Mucosa of descending colon (tissue), 3 donors: Measurements from ENCODE around the gene VTI1B. TPM values are rescaled to one million over a fixed set of nuclear protein-coding genes. Genes with fewer than 3 reads are reported as not detected.
"Not testable (repeated sequence)": the region's sequence is repeated elsewhere in the genome, so short reads cannot be mapped to it uniquely, and the experiment has no call there.

Experiments used
- ATAC-seq: fragments of 200-7000 bp; cut with Tn5 transposase; one replicate; pipeline ENCODE4 v1.9.1; 2020; ENCODE audit warnings: mild to moderate bottlenecking, moderate library complexity
- DNase-seq, 3 donors: peaks; one replicate each; pipeline ENCODE4 v3.0.0-alpha.2; 2020
- H3K36me3 ChIP-seq: fragments of 200-600 bp; one replicate; pipeline ENCODE4 v1.8.0; 2021; ENCODE audit warnings: low read depth, mild to moderate bottlenecking
- H3K4me1 ChIP-seq: fragments of 200-600 bp; one replicate; pipeline ENCODE4 v1.8.0; 2021; ENCODE audit warnings: low read depth, mild to moderate bottlenecking
- H3K4me3 ChIP-seq: fragments of 200-600 bp; one replicate; pipeline ENCODE4 v1.8.0; 2021; ENCODE audit warnings: mild to moderate bottlenecking
- H3K9me3 ChIP-seq: fragments of 200-600 bp; one replicate; pipeline ENCODE4 v1.8.0; 2021; ENCODE audit warnings: mild to moderate bottlenecking
- intact Hi-C, 2 donors: fragments of 100-400 bp; cut with DNase I in 1 of 2; cut with micrococcal nuclease in 1 of 2; formaldehyde crosslinking; loops; one replicate each; pipeline versions ENCODE4 v1.11.0 to v1.11.1; 2022; cut with DNase I, micrococcal nuclease
- total RNA-seq, 3 donors: library from RNA; stranded (reverse); fragmentation: NEBNext Ultra II Directional in 2 of 3; extraction: Animal tissue kit (Norgen Biotek cat#: 25700) in 2 of 3; gene quantifications; one replicate each; pipeline versions ENCODE4 v1.2.1 to v1.2.4, GENCODE V29; 2021 to 2023
- TF ChIP-seq, protein P1 (sequence below): fragments of 200-600 bp; IDR thresholded peaks from one replicate; pipeline ENCODE4 v1.8.0; 2022; ENCODE audit warnings: antibody characterized with exemption, mild to moderate bottlenecking
- donor health status: DM: no; HTN: no; CAD: no; lungs with moderate emphysema.
- donor health status: DM: no; HTN: no; CAD: no.
- donor health status: DM: no; HTN: yes; CAD: no.

The VTI1B gene
- total RNA-seq, 3 donors from 2014 or later: 110 to 162 (median 148) TPM

DNA sequence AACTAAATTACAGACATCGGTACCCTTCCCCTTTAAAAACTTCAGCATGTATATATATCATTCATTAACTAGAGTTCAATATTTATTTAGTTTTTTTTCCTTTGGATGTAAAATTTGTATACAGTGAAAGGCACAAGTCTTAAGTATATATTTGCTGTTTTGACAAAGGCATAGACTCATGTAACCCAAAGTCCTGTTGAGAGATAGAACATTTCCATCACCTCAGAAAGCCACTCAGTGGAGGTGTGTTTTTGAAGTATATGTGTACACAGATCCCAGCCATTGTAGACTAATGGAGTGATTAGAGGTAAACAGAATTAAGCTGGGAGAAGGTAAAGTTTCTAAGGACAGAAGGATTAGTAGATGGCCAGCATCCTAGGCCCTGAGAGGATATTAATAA is 42.6 kb upstream of the VTI1B start:
- no peak for DNase-seq
- TF ChIP-seq, protein P1, sequence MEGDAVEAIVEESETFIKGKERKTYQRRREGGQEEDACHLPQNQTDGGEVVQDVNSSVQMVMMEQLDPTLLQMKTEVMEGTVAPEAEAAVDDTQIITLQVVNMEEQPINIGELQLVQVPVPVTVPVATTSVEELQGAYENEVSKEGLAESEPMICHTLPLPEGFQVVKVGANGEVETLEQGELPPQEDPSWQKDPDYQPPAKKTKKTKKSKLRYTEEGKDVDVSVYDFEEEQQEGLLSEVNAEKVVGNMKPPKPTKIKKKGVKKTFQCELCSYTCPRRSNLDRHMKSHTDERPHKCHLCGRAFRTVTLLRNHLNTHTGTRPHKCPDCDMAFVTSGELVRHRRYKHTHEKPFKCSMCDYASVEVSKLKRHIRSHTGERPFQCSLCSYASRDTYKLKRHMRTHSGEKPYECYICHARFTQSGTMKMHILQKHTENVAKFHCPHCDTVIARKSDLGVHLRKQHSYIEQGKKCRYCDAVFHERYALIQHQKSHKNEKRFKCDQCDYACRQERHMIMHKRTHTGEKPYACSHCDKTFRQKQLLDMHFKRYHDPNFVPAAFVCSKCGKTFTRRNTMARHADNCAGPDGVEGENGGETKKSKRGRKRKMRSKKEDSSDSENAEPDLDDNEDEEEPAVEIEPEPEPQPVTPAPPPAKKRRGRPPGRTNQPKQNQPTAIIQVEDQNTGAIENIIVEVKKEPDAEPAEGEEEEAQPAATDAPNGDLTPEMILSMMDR: no peak
- Histone ChIP-seq H3K9me3 (no peaks in the 10 kb centered on the region), H3K36me3 (no peaks in the 10 kb centered on the region), H3K4me1 (peaks cover 3% of the 10 kb centered on the region), H3K4me3 (no peak overlapping the region)
- intact Hi-C loops: no loop called here
- ATAC-seq: no peak

DNA sequence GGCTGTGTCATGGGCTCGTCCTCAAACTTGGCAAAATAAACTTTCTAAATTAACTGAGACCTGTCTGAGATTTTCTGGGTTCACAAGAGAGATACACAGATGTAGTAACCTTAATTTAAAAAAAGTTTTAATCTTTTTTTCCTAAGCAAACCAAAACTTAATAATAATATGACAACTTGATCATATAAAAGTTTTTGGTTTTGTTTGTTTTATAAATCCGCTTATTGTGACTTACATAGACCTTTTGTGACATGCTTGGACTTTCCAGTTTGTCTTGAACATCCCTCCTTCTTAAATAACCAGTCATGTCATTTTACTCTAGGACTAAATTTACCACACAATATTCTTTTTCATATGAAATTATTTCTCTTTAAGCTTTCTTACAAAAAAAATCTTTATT is 35.8 kb upstream of the VTI1B start:
- no peak for DNase-seq
- intact Hi-C loops: no loop called here
- H3K9me3 ChIP-seq: peaks cover 9% of the 10 kb centered on the region
- no peaks in the 10 kb centered on the region for H3K4me1 ChIP-seq
- TF ChIP-seq, protein P1: no peak
- no peak for ATAC-seq
- H3K36me3 ChIP-seq: no peaks in the 10 kb centered on the region
- H3K4me3 ChIP-seq: no peak overlapping the region

DNA sequence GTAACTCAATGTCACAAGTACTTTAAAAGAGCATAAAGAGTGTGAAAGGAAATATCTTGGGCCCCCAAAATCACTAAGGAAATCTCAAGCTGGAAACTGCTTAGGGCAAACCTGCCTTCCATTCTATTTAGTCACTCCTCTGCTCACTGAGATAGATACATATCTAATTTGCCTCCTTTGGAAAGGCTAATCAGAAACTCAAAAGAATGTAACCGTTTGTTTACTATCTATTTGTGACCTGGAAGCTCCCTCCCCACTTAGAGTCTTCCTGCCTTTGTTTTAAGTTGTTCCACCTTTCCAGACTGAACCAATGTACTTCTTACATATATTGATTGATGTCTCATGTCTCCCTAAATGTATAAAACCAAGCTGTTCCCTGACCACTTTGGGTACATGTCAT is 35.4 kb upstream of the VTI1B start:
- intact Hi-C loops, DNase-seq, H3K4me1 ChIP-seq, ATAC-seq, H3K36me3 ChIP-seq, H3K9me3 ChIP-seq, H3K4me3 ChIP-seq: not testable (repeated sequence)

DNA sequence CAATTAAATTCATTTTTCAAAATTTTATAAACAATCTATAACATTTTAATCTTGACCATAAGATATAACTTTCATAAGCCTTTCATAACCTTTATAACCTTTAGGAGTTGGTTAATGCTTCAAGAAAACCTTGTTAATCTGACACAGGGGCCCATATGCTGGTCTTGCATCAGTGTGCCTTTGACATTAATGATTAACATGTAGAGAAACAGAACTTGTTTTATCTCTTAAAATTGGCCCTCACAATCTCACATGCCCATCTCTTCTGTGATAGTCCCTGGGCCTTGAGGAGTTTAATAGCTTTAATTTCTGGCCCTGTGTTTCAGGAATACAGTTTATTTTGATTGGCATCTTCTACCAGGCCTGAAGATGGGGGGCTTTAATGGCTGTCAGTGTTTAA is 34.9 kb upstream of the VTI1B start:
- DNase-seq, ATAC-seq, intact Hi-C loops, H3K4me3 ChIP-seq, H3K4me1 ChIP-seq, H3K9me3 ChIP-seq, H3K36me3 ChIP-seq: not testable (repeated sequence)

DNA sequence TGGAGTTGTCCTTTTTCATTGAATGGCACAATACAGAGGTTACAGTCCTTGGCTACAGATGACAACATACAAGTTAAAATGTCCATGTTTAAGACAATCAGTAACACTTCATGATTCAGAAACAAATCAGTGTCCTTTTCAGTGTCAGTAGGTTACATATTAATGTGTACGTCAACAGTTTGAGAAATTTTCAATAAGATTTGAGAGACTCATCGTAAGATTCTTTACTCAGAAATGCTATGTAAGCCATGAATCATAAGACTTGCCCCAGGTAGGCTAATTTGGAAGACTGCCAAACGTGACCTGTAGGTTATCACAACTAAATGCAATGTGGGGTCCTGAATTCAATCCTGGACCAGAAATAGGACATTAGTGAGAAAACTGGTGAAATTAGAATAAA is 30.8 kb upstream of the VTI1B start:
- intact Hi-C loops: no loop called here
- H3K9me3 ChIP-seq: peaks cover 7% of the 10 kb centered on the region
- ATAC-seq (no peak), DNase-seq (no peak)
- no peaks in the 10 kb centered on the region for H3K36me3 ChIP-seq
- TF ChIP-seq, protein P1: no peak
- no peak overlapping the region for H3K4me3 ChIP-seq
- no peaks in the 10 kb centered on the region for H3K4me1 ChIP-seq

DNA sequence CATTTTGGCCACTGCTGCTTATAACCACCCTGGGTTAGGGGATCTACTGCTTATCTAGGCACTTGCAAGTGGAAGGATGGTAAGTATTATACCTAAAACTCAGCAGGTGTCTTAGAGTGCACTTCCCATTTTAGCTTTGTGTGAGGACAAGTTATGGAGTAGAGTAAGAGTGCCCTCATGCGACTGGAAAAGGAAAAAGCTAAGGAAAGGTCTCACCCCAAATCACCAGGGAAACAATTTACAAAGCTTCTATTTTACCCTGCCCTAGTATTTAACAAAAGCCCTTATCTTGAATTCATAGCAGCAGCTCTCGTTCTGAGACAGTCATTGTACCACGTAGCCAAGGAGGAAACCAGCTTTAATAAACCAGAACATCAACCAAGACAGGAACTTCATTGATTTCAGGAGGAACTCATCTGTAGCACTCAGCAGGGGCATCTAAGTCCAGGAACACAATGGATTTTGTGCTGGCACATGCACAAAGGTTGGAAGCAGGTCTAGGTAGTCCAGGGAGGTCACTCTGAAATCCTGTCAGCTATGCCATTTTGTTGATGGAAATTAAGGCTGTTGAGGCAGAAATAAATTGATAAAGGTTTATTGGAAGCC is 30.2 kb upstream of the VTI1B start:
- peaks cover 2% of the 10 kb centered on the region for H3K9me3 ChIP-seq
- TF ChIP-seq, protein P1: no peak
- H3K4me3 ChIP-seq: no peak overlapping the region
- DNase-seq: peak in 1 of 3 donors; percentile 61
- intact Hi-C loops: loop anchor here in 1 of 2 donors (1.0 kb wide), 1 partner anchor 85 kb away; the partner anchor contains the start of gene ARG2
- peak; percentile 85 for ATAC-seq
- H3K36me3 ChIP-seq: no peaks in the 10 kb centered on the region
- H3K4me1 ChIP-seq: no peaks in the 10 kb centered on the region

DNA sequence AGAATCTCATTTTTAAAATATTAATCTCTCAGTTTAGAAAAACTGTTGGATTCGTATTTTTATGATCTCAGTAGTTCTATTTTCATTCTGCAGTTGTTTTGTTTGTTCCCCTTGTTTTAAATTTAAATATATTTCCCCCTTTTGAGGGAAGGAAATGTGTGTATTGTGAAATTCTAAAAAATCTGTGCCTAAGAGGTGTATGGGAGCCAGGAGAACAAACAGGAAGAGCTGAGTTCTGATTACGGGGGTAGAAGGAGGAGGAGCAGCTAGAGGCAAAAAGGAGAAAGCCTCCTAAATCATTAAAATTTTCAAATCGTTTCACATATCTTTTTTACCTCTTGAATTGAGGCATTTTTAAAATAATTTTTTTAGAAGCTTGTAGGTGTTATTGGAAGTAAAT is 29.6 kb upstream of the VTI1B start:
- TF ChIP-seq, protein P1: no peak
- no peak overlapping the region for H3K4me3 ChIP-seq
- no peaks in the 10 kb centered on the region for H3K9me3 ChIP-seq
- H3K36me3 ChIP-seq: no peaks in the 10 kb centered on the region
- intact Hi-C loops: loop anchor here in 1 of 2 donors (1.0 kb wide), 1 partner anchor 85 kb away; the partner anchor contains the start of gene ARG2
- ATAC-seq (no peak), DNase-seq (no peak)
- no peaks in the 10 kb centered on the region for H3K4me1 ChIP-seq

DNA sequence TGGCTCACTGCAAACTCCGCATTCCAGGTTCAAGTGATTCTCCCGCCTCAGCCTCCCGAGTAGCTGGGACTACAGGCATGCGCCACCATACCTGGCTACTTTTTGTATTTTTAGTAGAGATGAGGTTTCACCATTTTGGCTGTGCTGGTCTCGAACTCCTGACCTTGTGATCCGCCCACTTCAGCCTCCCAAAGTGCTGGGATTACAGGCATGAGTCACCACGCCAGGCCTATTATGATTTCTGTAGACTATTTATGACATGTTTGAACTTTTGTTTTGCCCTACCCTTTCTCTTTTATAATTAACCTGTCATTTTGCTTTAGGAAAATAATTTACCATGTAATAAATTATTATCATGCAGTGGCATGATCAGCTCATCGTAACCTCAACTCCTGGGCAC is 27.1 kb upstream of the VTI1B start, which contains the start of gene RDH12:
Gene RDH12 (plus strand): TSS at position 395 of the 400 bp plus-strand sequence. CDS start 20,757 bp downstream, outside the sequence.
- ATAC-seq, intact Hi-C loops, H3K9me3 ChIP-seq, DNase-seq, H3K36me3 ChIP-seq, H3K4me1 ChIP-seq, H3K4me3 ChIP-seq: not testable (repeated sequence)
